NCI-H1417 treated with DMSO at 0.1 percent for 48 hours (cell line): ENCODE measurements around the gene MEF2C.
"Not testable (repeated sequence)": the region's sequence is repeated elsewhere in the genome, so short reads cannot be mapped to it uniquely, and the experiment has no call there.

Experiments
- DNase-seq: peaks from one replicate; lab custom pipeline; 2025; lab: John Stamatoyannopoulos, UW

Gene MEF2C

GRCh38 chr5:88883059-88883835, at the start of gene MEF2C:
TSS of gene MEF2C (minus strand) at chr5:88883184. CDS start at chr5:88823788, 59,396 bp downstream.
- no peak for DNase-seq

- DNase-seq: no peak
Observed at GRCh38 chr5:88932541-88932940, 49.6 kb upstream of the MEF2C start.

- DNase-seq: no peak
Observed at GRCh38 chr5:88930335-88930734, 47.4 kb upstream of the MEF2C start.

GRCh38 chr5:88929385-88929784, 46.4 kb upstream of the MEF2C start:
- no peak for DNase-seq

GRCh38 chr5:88926774-88927173, 43.8 kb upstream of the MEF2C start:
- DNase-seq: no peak

- DNase-seq: no peak
Observed at GRCh38 chr5:88925692-88926490, 42.9 kb upstream of the MEF2C start.

GRCh38 chr5:88924330-88924657, 41.3 kb upstream of the MEF2C start:
- no peak for DNase-seq

- no peak for DNase-seq
Observed at GRCh38 chr5:88923623-88924329, 40.8 kb upstream of the MEF2C start.

- DNase-seq: not testable (repeated sequence)
Observed at GRCh38 chr5:88912743-88913142, 29.8 kb upstream of the MEF2C start.

GRCh38 chr5:88911059-88911572, 28.1 kb upstream of the MEF2C start:
- not testable (repeated sequence) for DNase-seq

- not testable (repeated sequence) for DNase-seq
Observed at GRCh38 chr5:88904478-88904877, 21.5 kb upstream of the MEF2C start.

- not testable (repeated sequence) for DNase-seq
Observed at GRCh38 chr5:88903966-88904365, 21.0 kb upstream of the MEF2C start.

- not testable (repeated sequence) for DNase-seq
Observed at GRCh38 chr5:88901077-88901476, 18.1 kb upstream of the MEF2C start.

- DNase-seq: no peak
Observed at GRCh38 chr5:88899096-88899737, 16.2 kb upstream of the MEF2C start.

GRCh38 chr5:88897748-88898147, 14.8 kb upstream of the MEF2C start:
- DNase-seq: no peak

GRCh38 chr5:88895681-88896501, 12.9 kb upstream of the MEF2C start:
- DNase-seq: no peak

GRCh38 chr5:88892669-88893068, 9.7 kb upstream of the MEF2C start:
- DNase-seq: no peak

- no peak for DNase-seq
Observed at GRCh38 chr5:88890070-88890781, 7.2 kb upstream of the MEF2C start.

- DNase-seq: no peak
Observed at GRCh38 chr5:88889189-88890069, 6.4 kb upstream of the MEF2C start.

- no peak for DNase-seq
Observed at GRCh38 chr5:88888848-88889188, 5.8 kb upstream of the MEF2C start.
